HCT116 (cell line): ENCODE data around the gene RASSF5. TPM values are rescaled to one million over a fixed set of nuclear protein-coding genes. Genes with fewer than 3 reads are reported as not detected.

Experiments
- ATAC-seq: fragments of 200-7000 bp; cut with Tn5 transposase; 2 replicates; pipeline ENCODE4 v1.9.1; 2020; ENCODE audit warnings: mild to moderate bottlenecking, moderate library complexity
- BruUV-seq: library from RNA; stranded (reverse); fragments of 400-500 nt; replicated peaks from 2 replicates; lab custom pipeline; 2021; lab: Mats Ljungman, UMichigan
- CTCF ChIA-PET: fragments of 300-600 bp; sonication (Branson Sonifier 250); formaldehyde crosslinking; loops from one replicate; lab custom pipeline; 2021; ENCODE audit warnings: antibody characterized with exemption; lab: Charles Lee
- POLR2A ChIA-PET: fragments of 300-600, 350-600 bp; sonication (Branson Sonifier 250); formaldehyde crosslinking; loops from one replicate; lab custom pipeline; 2021; ENCODE audit warnings: antibody characterized with exemption; lab: Charles Lee
- RAD21 ChIA-PET, 2 experiments: fragments of 300-600 bp; sonication (Branson Sonifier 250); formaldehyde crosslinking; loops; one replicate each; lab custom pipeline; 2023; ENCODE audit warnings: low total read pairs in 2 of 2; ENCODE audit not compliant: uncharacterized antibody in 2 of 2, unreplicated experiment in 2 of 2, low non-redundant PET in 1 of 2; lab: Charles Lee
- DNase-seq: peaks from one replicate; pipeline ENCODE4 v3.0.0-alpha.2; 2010; ENCODE audit warnings: low read depth, low spot score
- H2AFZ ChIP-seq: fragments of 200-600 bp; shearing (Covaris generic), sonication (generic); 2 replicates; pipeline ENCODE4 v1.6.1; 2017; ENCODE audit warnings: low read depth, mixed run types, mixed read lengths, antibody characterized with exemption, low read length; ENCODE audit not compliant: poor library complexity, severe bottlenecking
- H3K27ac ChIP-seq: 2 replicates; pipeline ENCODE4 v1.5.1; 2012; ENCODE audit warnings: low read depth, low read length
- H3K27me3 ChIP-seq: fragments of 200-600 bp; sonication (generic); 2 replicates; pipeline ENCODE4 v1.6.1; 2016; ENCODE audit warnings: mixed run types, low read length, mixed read lengths; ENCODE audit not compliant: insufficient read depth
- H3K36me3 ChIP-seq, 2 experiments: fragments of 200-500 bp in 1 of 2; fragments of 200-600 bp in 1 of 2; sonication (Bioruptor generic) in 1 of 2; sonication (generic) in 1 of 2; 2 replicates each; pipeline versions ENCODE4 v1.5.1 to v1.6.1; 2014 to 2016; ENCODE audit warnings: low read length in 2 of 2, inconsistent platforms in 1 of 2, mixed read lengths in 1 of 2, mixed run types in 1 of 2; ENCODE audit not compliant: insufficient read depth in 2 of 2, control insufficient read depth in 1 of 2
- H3K4me1 ChIP-seq, 2 experiments: fragments of 200-600 bp in 1 of 2; sonication (generic) in 1 of 2; 2 replicates each; pipeline versions ENCODE4 v1.5.1 to v1.6.1; 2012 to 2017; ENCODE audit warnings: low read length in 2 of 2, inconsistent platforms in 1 of 2, mild to moderate bottlenecking in 1 of 2, mixed read lengths in 1 of 2, mixed run types in 1 of 2, moderate library complexity in 1 of 2; ENCODE audit not compliant: insufficient read depth in 2 of 2, control insufficient read depth in 1 of 2
- H3K4me2 ChIP-seq: fragments of 200-600 bp; sonication (generic); 2 replicates; pipeline ENCODE4 v1.6.1; 2017; ENCODE audit warnings: mixed run types, low read length, mixed read lengths
- H3K4me3 ChIP-seq, 2 experiments: fragments of 200-600 bp in 1 of 2; sonication (generic) in 1 of 2; replicated peaks in 1 of 2; 2 replicates each; pipeline ENCODE4 v1.5.1; 2011 to 2016; ENCODE audit warnings: low read length in 2 of 2, control low read depth in 1 of 2, low read depth in 1 of 2, mild to moderate bottlenecking in 1 of 2, mixed read lengths in 1 of 2, mixed run types in 1 of 2
- H3K79me2 ChIP-seq: fragments of 200-600 bp; sonication (generic); 2 replicates; pipeline ENCODE4 v1.6.1; 2017; ENCODE audit warnings: mild to moderate bottlenecking, mixed run types, low read length, moderate library complexity, mixed read lengths; ENCODE audit not compliant: insufficient read depth
- H3K9ac ChIP-seq: fragments of 200-600 bp; sonication (generic); 2 replicates; pipeline ENCODE4 v1.6.1; 2016; ENCODE audit warnings: low read length, mixed read lengths
- H3K9me2 ChIP-seq: fragments of 200-600 bp; sonication (generic), shearing (Covaris generic); 2 replicates; pipeline ENCODE4 v1.6.1; 2017; ENCODE audit warnings: mixed run types, mild to moderate bottlenecking, moderate library complexity; ENCODE audit not compliant: insufficient read depth
- H3K9me3 ChIP-seq, 2 experiments: fragments of 200-500 bp in 1 of 2; fragments of 200-600 bp in 1 of 2; sonication (Bioruptor generic) in 1 of 2; sonication (generic) in 1 of 2; 2 replicates each; pipeline ENCODE4 v1.6.1; 2014 to 2017; ENCODE audit warnings: low read length in 2 of 2, mixed read lengths in 2 of 2, inconsistent platforms in 1 of 2, low read depth in 1 of 2, mild to moderate bottlenecking in 1 of 2, mixed run types in 1 of 2, moderate library complexity in 1 of 2; ENCODE audit not compliant: control insufficient read depth in 1 of 2, insufficient read depth in 1 of 2
- H4K20me1 ChIP-seq: fragments of 200-600 bp; sonication (generic), shearing (Covaris generic); 2 replicates; pipeline ENCODE4 v1.6.1; 2017; ENCODE audit warnings: mixed run types, mild to moderate bottlenecking, moderate library complexity; ENCODE audit not compliant: insufficient read depth
- CEBPB ChIP-seq: IDR thresholded peaks from 2 replicates; pipeline ENCODE4 v1.6.1; 2012; ENCODE audit warnings: low read depth
- CTCF ChIP-seq, 3 experiments: fragments of 200-600 bp in 1 of 3; sonication (generic) in 1 of 3; IDR thresholded peaks in 2 of 3; conservative IDR thresholded peaks in 1 of 3; 2 replicates each; pipeline ENCODE4 v1.5.1; 2012 to 2017; ENCODE audit warnings: low read depth in 2 of 3, low read length in 2 of 3, antibody characterized with exemption in 1 of 3, borderline replicate concordance in 1 of 3, control low read depth in 1 of 3, mild to moderate bottlenecking in 1 of 3, mixed read lengths in 1 of 3, mixed run types in 1 of 3, moderate library complexity in 1 of 3; ENCODE audit not compliant: insufficient read depth in 1 of 3
- EGR1 ChIP-seq: IDR thresholded peaks from 2 replicates; pipeline ENCODE4 v1.6.1; 2012; ENCODE audit warnings: low read depth
- ELF1 ChIP-seq: IDR thresholded peaks from 2 replicates; pipeline ENCODE4 v1.6.1; 2012; ENCODE audit warnings: low read depth, borderline replicate concordance
- MAX ChIP-seq: IDR thresholded peaks from 2 replicates; pipeline ENCODE4 v1.6.1; 2012
- SP1 ChIP-seq: IDR thresholded peaks from 2 replicates; pipeline ENCODE4 v1.6.1; 2012; ENCODE audit warnings: low read depth
- SRF ChIP-seq: IDR thresholded peaks from 2 replicates; pipeline ENCODE4 v1.6.1; 2012; ENCODE audit warnings: low read depth
- YY1 ChIP-seq: IDR thresholded peaks from 2 replicates; pipeline ENCODE4 v1.6.1; 2011; ENCODE audit warnings: low read length, low read depth, moderate library complexity, mild to moderate bottlenecking; ENCODE audit not compliant: insufficient replicate concordance; ENCODE audit errors: extremely low read depth
- ZNF274 ChIP-seq: fragments of 200-500 bp; sonication (Bioruptor generic); IDR thresholded peaks from 2 replicates; pipeline ENCODE4 v1.6.1; 2014; ENCODE audit warnings: mild to moderate bottlenecking, low read depth, low read length, inconsistent platforms
- intact Hi-C: fragments of 100-400 bp; cut with micrococcal nuclease; formaldehyde crosslinking; loops from 2 replicates; pipeline ENCODE4 v1.10.0; 2022
- total RNA-seq: library from RNA; stranded (reverse); gene quantifications from one replicate; pipeline ENCODE4 v1.2.1, GENCODE V29; 2021; ENCODE audit not compliant: unreplicated experiment

Gene RASSF5
- total RNA-seq, 1 experiment from 2014 or later, result 5.4 TPM

- DNase-seq (no peak), ATAC-seq (no peak)
- ChIA-PET RAD21 (no interaction called here), CTCF (no interaction called here), POLR2A (no interaction called here)
- Histone ChIP-seq H3K4me2 (no peak overlapping the region), H3K4me3 (no peak overlapping the region), H3K9ac (no peak overlapping the region), H3K36me3 (no peaks in the 10 kb centered on the region), H2AFZ (no peak overlapping the region), H3K4me1 (peaks cover 7 to 13% of the 10 kb centered on the region in 2 experiments; a peak in 3 of 4 replicates), H3K79me2 (no peaks in the 10 kb centered on the region), H3K9me2 (no peaks in the 10 kb centered on the region), H4K20me1 (no peaks in the 10 kb centered on the region), H3K27me3 (no peaks in the 10 kb centered on the region), H3K9me3 (no peaks in the 10 kb centered on the region), H3K27ac (no peak overlapping the region)
- intact Hi-C loops, result no loop called here
- no peak for TF ChIP-seq SRF
- no peak for TF ChIP-seq SP1
- TF ChIP-seq CTCF (IDR thresholded peaks at IDR 0.05 in 2 of 3, conservative IDR thresholded peaks at IDR 0.05 in 1 of 3; ENCODE audit: borderline replicate concordance in 1 of 3, insufficient read depth in 1 of 3, low read depth in 2 of 3, low read length in 2 of 3), result no peak
- no peak for TF ChIP-seq YY1
- TF ChIP-seq ELF1, result no peak
- TF ChIP-seq MAX, result no peak
- no peak for TF ChIP-seq EGR1
- TF ChIP-seq ZNF274, result no peak
- no peak for TF ChIP-seq CEBPB
- BruUV-seq, result no TSS peak
Observed at GRCh38 chr1:206464456-206464964, 42.8 kb upstream of the RASSF5 start.
